ENCODE results near the gene B4GALNT4.

DNA sequence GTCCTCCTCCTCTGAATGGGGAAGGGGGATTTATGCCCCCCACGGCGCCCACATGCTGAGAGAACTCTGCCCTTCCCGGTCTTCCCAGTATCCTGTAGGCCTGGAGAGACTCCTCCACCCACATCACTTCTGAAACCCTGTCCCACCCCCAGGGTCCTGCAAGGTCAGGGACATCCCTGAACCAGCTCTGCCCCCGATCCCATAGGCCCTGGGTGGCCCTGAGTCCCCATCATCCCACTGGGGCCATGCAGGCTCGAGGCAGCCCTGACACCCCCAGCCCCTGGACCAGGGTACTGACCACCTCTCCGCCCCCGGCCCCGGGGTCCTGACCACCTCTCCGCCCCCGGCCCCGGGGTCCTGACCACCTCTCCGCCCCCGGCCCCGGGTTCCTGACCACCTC is 11.7 kb downstream of the B4GALNT4 start:
- TF ChIP-seq, protein P1, sequence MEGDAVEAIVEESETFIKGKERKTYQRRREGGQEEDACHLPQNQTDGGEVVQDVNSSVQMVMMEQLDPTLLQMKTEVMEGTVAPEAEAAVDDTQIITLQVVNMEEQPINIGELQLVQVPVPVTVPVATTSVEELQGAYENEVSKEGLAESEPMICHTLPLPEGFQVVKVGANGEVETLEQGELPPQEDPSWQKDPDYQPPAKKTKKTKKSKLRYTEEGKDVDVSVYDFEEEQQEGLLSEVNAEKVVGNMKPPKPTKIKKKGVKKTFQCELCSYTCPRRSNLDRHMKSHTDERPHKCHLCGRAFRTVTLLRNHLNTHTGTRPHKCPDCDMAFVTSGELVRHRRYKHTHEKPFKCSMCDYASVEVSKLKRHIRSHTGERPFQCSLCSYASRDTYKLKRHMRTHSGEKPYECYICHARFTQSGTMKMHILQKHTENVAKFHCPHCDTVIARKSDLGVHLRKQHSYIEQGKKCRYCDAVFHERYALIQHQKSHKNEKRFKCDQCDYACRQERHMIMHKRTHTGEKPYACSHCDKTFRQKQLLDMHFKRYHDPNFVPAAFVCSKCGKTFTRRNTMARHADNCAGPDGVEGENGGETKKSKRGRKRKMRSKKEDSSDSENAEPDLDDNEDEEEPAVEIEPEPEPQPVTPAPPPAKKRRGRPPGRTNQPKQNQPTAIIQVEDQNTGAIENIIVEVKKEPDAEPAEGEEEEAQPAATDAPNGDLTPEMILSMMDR (IDR thresholded peaks at IDR 0.05) = no peak
- TF ChIP-seq ESRRA (IDR thresholded peaks at IDR 0.05; ENCODE audit: borderline replicate concordance, low read length) = no peak
- no peak for TF ChIP-seq RAD21 (conservative IDR thresholded peaks at IDR 0.05 in 1 of 2, IDR thresholded peaks at IDR 0.05 in 1 of 2)
- TF ChIP-seq, protein P2, sequence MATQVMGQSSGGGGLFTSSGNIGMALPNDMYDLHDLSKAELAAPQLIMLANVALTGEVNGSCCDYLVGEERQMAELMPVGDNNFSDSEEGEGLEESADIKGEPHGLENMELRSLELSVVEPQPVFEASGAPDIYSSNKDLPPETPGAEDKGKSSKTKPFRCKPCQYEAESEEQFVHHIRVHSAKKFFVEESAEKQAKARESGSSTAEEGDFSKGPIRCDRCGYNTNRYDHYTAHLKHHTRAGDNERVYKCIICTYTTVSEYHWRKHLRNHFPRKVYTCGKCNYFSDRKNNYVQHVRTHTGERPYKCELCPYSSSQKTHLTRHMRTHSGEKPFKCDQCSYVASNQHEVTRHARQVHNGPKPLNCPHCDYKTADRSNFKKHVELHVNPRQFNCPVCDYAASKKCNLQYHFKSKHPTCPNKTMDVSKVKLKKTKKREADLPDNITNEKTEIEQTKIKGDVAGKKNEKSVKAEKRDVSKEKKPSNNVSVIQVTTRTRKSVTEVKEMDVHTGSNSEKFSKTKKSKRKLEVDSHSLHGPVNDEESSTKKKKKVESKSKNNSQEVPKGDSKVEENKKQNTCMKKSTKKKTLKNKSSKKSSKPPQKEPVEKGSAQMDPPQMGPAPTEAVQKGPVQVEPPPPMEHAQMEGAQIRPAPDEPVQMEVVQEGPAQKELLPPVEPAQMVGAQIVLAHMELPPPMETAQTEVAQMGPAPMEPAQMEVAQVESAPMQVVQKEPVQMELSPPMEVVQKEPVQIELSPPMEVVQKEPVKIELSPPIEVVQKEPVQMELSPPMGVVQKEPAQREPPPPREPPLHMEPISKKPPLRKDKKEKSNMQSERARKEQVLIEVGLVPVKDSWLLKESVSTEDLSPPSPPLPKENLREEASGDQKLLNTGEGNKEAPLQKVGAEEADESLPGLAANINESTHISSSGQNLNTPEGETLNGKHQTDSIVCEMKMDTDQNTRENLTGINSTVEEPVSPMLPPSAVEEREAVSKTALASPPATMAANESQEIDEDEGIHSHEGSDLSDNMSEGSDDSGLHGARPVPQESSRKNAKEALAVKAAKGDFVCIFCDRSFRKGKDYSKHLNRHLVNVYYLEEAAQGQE (IDR thresholded peaks at IDR 0.05) = no peak
- TF ChIP-seq, protein P3, sequence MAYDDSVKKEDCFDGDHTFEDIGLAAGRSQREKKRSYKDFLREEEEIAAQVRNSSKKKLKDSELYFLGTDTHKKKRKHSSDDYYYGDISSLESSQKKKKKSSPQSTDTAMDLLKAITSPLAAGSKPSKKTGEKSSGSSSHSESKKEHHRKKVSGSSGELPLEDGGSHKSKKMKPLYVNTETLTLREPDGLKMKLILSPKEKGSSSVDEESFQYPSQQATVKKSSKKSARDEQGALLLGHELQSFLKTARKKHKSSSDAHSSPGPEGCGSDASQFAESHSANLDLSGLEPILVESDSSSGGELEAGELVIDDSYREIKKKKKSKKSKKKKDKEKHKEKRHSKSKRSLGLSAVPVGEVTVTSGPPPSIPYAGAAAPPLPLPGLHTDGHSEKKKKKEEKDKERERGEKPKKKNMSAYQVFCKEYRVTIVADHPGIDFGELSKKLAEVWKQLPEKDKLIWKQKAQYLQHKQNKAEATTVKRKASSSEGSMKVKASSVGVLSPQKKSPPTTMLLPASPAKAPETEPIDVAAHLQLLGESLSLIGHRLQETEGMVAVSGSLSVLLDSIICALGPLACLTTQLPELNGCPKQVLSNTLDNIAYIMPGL (CRISPR knock-in tag; IDR thresholded peaks at IDR 0.05; ENCODE audit: borderline replicate concordance) = no peak
